Gastrocnemius medialis (tissue), 4 donors: ENCODE measurements around the gene ENTR1.

ENCODE experiments used
- CTCF ChIP-seq, 5 experiments: fragments of 450-650 bp in 3 of 5; fragments of 200-600 bp in 2 of 5; sonication (generic) in 2 of 5; IDR thresholded peaks in 4 of 5; conservative IDR thresholded peaks in 1 of 5; 1 replicate in 4 of 5; 2 replicates in 1 of 5; pipeline ENCODE4 v1.5.1; 2016 to 2019; ENCODE audit warnings: antibody characterized with exemption in 5 of 5, mild to moderate bottlenecking in 3 of 5, moderate library complexity in 3 of 5
- POLR2A ChIP-seq, 2 donors: fragments of 450-650 bp; IDR thresholded peaks; one replicate each; pipeline ENCODE4 v1.6.1; 2017; ENCODE audit warnings: antibody characterized with exemption in 2 of 2, mild to moderate bottlenecking in 2 of 2, moderate library complexity in 2 of 2

- no peak for TF ChIP-seq CTCF (IDR thresholded peaks at IDR 0.05 in 4 of 5, conservative IDR thresholded peaks at IDR 0.05 in 1 of 5)
- TF ChIP-seq POLR2A (IDR thresholded peaks at IDR 0.05) = no peak
Observed at GRCh38 chr9:136424750-136425362, 14.4 kb upstream of the ENTR1 start.
